Measurements from ENCODE around the gene MND1.

DNA sequence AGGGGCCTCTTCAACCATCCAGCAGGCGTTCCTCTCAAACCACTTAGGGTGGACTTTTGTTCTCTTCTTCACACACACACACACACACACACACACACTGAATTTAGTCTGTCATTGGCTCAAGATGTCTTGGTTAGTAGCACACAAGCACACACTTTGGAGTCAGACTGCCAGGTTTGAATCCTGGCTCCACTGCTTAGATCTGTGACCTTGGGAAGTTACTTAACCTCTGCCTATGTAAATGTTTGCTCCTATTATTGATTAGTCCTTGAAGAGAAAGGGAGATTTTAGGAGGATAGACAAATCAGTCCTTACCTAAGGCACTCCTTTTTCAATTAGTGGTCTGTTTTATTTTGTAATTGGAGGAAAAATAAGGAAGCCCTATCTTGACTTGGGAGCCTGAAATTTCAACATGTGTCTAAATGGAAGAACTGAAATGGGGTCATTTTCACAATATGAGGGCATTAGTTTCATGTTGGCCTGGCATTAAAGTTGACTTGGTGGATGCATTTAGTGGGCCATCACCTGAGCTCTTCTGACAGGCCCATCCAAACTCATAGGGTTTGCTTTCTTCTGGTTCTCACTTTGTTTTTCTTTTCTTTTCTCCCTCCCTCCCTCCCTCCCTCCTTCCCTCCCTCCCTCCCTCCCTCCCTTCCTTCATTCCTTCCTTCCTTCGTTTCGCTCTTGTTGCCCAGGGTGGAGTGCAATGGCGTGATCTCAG is 108.3 kb downstream of the MND1 start:
- TF ChIP-seq, protein P1, sequence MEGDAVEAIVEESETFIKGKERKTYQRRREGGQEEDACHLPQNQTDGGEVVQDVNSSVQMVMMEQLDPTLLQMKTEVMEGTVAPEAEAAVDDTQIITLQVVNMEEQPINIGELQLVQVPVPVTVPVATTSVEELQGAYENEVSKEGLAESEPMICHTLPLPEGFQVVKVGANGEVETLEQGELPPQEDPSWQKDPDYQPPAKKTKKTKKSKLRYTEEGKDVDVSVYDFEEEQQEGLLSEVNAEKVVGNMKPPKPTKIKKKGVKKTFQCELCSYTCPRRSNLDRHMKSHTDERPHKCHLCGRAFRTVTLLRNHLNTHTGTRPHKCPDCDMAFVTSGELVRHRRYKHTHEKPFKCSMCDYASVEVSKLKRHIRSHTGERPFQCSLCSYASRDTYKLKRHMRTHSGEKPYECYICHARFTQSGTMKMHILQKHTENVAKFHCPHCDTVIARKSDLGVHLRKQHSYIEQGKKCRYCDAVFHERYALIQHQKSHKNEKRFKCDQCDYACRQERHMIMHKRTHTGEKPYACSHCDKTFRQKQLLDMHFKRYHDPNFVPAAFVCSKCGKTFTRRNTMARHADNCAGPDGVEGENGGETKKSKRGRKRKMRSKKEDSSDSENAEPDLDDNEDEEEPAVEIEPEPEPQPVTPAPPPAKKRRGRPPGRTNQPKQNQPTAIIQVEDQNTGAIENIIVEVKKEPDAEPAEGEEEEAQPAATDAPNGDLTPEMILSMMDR (IDR thresholded peaks at IDR 0.05): no peak
- TF ChIP-seq POLR2A (IDR thresholded peaks at IDR 0.05): no peak

Measured in lower leg skin (tissue), 3 donors.